NCI-H2029 (cell line): ENCODE data around the gene CORO6.
"Not testable (repeated sequence)": the region's sequence is repeated elsewhere in the genome, so short reads cannot be mapped to it uniquely, and the experiment has no call there.

ENCODE experiments used
- DNase-seq: peaks from one replicate; lab custom pipeline; 2025; lab: John Stamatoyannopoulos, UW

The CORO6 gene

DNA sequence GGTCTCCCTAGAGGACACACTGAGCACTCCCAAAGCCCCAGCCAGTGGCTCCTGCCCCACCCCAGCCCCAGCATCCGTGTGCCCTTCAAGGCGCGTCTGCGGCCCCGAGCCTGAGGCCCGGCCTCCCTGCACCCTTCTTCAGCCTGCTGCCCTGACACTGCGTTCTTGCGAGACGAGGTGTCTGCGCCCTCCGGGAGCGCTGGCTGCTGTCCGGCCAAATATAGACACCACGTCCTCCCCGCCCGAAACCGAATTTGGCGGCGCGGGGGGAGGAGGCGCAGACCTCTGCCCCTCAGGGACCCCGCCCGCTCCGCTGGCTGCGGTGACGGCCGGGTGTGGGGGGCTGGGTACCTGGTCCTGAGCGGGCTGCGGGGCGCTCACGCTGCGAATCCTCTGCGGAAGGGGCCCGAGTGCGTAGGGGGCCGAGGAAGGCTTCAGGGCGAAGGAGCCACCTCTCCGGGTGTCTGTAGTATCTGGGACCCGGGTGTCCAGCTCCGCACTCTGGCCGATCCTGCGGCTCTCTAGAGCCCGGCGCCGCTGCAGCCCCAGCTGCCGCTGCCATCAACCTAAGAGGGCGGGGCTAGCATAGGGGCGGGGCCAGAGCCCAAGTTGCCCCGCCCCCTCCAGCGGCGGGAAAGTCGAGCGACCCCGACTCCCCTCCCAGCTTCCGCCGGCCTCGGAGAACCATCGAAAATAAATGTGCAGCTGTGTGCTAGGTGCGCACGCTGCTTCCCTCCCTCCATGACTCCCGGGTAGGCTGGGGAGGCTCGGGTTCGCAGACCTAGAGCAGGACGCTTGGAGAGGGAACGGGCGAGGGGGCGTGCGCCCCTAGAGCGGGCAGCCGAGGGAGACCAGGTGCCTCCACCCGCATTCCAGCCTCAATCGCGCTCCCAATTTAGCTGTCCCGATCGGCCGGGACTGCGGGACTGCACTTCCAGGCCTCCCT, at the start of gene CORO6:
Gene CORO6 (minus strand): TSS at position 576 of the 946 bp plus-strand sequence. CDS start 1,491 bp downstream, outside the sequence.
- DNase-seq, result peak; percentile 7

DNA sequence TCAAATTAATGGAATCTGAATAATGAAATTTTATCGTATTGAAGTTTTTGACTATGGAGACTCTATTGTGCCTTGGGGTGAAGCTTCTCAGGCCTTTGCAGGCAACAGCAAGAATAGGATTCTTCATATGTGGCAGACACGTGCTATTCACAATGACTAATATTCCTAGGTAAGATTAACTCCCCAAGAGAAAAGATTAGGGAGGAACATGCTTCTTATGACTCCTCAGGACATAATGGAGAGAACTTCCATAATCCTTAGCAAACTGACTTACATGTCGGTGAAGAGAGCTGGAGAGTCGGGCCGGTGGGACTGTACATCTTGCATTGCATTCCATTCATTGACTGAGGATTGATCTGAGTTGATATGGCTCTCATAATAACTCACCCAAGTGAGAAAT, 48.9 kb upstream of the CORO6 start:
- no peak for DNase-seq

DNA sequence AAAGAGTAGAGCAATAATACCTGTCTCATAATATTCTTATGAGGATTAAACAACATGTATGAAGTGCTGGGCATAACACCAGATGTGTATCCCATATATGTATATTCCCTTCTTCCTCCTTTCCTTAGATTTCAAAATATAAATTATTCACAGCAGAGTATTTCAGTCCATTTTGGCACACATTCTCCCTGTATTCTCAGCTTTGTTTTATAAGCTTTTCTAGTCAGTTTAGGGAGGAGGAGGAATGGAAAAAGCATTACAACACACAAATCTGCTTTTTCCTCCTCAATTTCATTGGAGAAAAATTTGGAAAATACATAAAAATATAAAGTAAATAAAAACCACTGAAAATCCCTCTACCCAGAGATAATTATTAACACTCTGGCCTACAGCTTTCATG, 46.6 kb upstream of the CORO6 start:
- DNase-seq, result no peak

DNA sequence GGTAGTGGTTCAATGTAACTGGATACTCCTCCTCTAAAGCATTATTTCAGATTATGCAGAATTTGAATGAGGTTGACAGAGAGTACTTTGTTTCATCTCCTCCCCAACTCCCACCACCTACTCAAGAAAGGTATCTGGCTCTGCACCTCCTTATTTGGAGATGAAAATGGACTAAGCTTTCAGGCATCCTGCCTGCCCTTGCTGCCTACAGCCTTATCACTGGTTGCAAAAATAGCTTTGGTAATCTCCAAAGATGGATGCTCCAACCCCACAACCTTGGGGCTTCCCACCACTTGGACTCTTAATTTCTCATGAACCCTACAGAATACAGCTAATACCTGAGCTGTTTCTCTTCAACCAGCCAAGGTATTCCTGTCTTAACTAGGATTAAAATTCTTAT, 45.3 kb upstream of the CORO6 start:
- no peak for DNase-seq

DNA sequence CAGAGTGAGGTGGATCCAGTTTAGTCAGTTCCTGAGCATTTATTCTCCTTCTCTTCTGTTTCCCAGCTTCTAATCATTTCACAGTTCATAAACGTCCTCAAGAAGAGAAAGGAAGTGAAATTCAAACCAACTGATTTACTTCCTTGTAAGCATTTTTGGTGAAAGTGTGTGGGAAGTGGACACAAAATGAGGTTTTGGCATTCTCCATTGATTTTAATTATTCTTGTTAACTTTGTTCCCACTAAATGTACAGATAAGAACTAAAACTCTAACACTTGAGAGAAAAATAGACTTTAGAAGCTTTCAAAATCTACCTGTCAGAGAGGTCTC, 42.7 kb upstream of the CORO6 start:
- no peak for DNase-seq

DNA sequence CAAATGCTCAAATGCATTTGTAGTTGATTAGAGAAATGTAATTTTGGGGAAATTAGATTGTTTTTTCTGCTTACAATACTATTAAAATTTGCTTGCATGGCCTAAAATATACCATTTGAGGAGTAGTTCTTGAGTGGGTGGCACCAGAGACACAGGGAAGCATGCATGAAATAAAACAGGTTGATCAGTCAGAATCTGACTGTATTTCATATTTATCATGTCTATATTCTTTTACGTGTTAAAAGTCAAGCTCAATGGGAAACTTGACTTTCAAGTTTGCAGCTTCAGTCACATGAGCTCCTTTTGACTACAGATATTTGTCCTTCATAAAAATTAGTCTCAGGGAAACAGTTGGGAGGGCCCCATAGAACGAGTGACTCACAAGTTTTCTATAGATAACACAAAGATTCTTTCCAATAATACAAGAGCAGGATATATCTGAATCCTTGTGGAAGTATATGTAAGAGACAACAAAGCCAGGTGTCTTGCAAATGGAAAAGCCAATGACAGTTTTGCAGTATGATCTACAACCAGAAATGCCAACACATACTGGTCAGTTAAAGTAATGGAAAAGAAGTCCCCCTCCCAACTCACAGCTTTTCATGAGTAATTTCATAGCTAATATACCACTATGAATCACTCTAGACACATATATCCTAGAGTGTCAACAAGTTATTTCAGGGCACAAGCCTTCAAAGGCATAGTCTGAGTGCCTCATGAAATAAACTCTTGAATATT, 42.2 kb upstream of the CORO6 start:
- DNase-seq, result no peak

DNA sequence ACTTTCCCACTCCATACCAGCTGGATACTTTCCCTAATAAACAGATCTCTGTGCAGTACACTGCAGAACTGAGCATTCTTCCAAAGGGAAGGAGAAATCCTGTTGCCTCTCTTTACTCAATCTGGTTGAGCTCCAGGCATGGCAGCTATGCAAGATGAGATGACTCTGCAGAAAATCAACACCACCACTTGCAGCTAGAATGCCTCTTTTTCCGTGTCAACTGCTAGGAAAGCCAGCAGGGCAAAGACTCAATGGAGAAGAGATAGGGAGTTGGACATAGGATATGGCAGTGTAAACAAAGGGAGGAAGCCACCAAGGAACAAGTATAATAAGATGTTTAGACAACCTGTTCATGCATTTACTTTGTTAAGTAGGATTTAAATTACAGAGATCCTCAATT, 40.4 kb upstream of the CORO6 start:
- peak; percentile 43 for DNase-seq

DNA sequence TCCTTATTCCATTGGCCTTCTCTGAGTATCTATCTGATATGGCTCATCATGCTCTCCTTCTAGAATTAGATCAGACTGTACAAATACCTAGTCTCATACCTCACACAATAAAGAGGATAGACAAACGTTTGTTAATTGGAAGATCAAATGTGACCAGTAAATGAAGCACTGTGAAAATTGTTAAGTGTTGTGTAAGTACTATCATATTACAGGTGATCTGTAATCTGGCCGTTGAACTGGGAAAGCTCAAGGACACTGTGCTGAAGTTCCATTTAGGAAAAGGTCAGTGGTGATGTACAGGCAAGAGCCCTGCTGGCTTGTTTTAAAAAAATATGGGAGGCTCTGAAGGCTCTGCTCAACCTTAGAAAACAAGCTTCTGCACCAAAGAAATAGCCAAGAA, 38.5 kb upstream of the CORO6 start:
- peak; percentile 80 for DNase-seq

DNA sequence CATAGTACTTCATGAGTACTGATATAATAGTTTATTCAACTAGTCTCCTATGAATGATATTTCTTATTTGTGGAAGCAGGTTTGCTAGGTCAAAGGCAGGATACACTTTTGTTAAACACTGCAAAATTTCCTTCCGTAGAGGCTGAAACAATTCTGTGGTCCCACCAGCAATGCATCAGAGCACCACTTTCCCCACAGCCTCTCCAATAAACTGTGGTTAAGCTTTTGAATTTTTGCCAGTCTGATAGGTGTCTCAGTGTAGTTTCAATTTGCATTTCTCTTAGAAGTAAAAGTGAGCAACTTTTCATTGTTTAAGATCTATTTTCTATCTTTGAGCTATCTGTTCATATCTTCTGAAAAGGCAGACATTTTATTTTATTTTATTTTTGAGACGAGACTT, 36.4 kb upstream of the CORO6 start:
- no peak for DNase-seq

DNA sequence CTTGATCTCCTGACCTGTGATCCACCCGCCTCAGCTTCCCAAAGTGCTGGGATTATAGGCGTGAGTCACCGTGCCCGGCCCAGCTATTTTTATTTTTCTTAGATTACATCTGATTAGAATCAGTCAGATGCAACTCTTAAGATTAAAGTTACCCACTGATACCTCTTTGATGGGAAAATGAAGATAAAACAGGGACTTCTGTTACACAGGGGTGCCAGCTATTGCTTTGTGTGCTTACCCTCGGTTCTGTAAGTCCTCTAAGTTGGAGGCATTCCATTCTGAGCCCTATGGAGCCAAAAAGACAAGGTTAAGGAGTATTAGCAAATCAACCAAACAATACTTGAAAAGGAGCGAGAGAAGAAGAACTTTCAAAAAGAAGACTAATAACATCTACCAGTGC, 32.6 kb upstream of the CORO6 start:
- no peak for DNase-seq

DNA sequence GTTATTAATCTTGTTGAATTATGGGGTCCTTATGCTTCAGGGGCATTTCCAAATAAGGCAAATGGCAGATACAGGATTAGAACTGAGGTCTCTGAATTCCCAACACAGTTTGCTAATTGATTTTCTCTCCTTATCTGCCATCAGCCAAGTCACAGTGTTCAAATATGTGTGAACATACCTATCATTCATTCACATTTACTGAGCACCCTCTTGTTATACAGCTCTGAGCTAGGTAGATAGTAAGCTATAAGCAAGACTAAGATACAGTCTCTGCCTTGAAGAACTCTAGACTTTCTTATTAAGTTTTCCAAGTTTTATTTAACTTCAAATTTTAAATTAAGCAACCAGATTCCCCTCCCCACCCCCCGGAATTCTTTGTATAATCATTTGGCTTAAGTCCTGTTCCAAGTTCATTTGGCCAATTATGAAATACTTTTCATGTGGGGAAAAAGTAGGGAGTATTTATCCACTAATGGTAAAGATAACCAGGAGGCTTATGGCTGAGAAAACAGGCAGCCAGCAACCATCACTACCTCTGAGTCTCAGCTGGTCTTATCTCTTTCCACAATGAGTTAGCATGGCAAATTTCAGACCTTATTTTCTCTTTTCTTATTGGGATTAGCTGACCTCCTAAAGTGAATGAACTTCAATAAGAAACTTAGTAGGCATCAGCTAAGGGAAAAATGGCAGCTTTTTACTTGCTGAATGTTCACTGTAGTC, 31.4 kb upstream of the CORO6 start:
- DNase-seq, result no peak

DNA sequence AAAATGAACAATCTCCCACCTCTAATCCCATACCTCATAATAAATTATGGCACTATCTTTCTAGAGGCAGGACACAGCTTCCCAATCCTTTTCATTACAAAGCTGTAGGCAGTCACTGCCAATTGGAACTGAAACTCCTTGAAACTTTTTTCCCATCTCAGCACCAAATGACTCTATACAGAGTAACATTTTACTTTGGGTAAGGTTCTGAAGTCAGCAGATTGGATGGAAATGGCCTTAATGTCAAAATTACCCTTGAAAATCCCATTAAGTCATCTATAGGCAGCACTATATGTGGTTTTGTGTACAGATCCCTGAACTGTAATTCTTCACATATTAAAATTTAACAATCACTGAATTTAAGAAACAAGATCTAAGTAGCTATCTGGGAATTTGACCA, 30.3 kb upstream of the CORO6 start:
- DNase-seq, result no peak

DNA sequence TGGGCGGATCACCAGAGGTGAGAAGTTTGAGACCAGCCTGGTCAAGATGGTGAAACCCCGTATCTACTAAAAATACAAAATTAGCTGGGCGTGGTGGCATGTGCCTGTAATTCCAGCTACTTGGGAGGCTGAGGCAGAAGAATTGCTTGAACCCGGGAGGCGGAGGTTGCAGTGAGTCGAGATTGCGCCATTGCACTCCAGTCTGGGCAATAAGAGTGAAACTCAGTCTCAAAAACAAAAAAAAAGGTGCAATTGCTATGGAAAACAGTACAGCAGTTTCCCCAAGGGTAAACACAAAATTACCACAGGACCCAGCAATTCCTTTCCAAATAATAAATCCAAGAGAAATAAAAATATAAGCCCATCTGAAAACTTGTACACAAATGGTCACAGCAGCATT, 29.2 kb upstream of the CORO6 start:
- DNase-seq, result not testable (repeated sequence)

DNA sequence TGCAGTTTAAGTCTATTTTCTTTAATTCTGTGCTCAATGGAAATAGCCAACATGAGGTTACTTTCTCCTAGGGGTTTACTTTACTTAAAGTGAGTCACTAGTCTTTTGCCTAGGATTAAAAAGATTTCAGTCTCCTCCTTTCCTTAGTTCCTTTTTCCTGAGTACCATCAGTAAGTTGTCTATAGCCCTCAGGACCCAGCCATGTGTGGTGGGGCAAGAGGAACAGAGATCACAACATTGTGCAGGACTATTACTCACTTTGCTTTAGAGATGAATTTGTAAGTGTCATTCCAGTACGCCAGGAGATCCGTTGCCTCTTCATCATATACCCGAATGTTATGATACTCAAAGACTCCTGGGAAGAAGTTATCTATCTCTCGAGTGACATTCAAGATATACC, 27.7 kb upstream of the CORO6 start:
- DNase-seq, result no peak

DNA sequence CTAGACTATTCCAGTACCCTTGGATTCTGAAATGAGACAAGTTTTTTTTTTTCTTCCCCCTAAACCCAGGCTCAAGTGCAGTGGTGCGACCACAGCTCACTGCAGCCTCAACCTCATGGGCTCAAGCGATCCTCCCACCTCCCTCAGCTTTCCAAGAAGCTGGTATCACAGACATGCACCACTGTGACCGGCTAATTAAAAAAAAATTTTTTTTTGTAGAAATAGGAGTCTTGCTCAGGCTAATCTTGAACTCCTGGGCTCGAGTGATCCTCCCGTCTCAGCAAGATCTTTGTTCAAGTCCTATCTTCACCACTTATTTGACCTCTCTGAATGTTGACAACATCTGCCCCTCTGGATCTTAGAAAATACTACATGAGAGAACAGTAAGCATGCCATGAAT, 26.6 kb upstream of the CORO6 start:
- no peak for DNase-seq

DNA sequence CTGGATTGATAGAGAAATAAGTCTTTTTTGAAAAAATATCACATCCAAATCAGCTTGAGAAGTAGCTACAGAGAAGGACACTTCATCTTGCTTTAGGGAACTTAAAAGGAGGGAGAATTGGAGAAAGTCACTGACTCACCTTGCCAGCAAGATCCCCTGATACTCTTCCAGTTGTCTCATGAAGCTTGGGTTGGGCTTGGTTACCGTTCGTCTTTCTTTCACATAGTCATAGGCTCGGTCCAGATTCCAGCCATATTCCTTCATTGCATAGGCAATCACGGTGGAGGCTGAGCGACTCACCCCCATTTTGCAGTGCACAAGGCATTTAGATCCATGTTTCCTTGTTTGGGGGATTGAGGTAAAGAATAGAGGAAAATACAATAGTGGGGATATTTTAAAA, 25.3 kb upstream of the CORO6 start:
- no peak for DNase-seq

DNA sequence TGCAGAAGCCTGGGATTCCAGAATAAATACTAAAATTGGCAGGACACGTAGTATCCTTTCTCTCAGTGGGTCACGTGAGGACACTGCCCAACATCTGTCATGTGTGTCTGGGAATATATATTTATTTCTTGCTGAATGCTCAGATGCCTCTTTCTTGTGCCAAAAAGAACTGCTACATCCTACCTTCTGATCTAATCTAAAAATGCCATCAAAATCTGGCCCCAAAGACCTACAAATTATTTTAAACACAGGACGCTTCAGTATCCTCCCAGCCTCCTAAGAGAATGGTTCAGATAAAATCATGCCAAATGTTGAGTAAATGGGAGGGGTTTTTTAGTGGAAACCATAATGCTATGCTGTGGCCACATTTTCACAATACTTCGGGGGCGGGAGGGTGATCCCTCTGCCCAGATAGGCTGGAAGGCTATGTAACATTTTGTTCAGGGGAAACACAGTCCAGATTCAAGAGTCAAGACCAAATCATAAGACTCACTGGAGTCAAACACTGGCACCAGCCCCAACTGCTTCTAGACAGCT, 22.9 kb upstream of the CORO6 start:
- DNase-seq, result no peak

DNA sequence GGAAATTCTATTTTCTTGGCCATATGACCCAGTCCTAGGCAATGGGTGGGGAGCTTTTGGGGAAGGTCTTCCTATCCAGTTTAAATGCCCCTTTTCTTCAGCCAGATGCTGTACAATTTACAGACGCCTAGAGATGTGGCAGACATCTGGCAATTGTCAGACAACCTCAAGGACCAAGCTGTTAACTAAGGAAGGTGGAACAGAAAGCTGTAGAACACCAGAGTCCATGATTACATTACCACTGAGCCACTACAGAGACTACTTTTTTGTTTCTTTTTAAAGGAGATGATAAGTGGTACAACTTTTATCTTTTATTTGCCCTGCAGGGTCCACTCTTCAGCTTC, 21.1 kb upstream of the CORO6 start:
- DNase-seq, result no peak

DNA sequence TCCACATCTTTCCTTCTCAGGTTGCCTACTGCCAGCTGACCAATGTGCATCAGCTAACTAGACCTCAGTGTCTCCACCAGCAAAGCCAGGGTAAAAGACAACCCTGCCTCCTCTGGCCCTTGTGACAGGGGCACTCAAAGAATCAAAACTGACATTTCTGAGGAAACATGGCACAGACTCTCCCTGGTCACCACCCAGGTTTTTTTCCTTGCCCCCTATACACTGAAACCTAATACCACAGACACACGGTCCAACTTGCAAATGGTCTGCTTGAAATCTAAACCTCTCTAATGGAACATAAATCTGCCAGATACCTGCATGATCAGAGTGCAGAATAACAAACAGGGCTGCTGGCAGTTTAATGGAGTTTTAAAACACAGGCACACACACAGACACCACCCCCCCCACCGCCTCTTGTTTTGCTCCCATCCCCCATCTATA, 19.5 kb upstream of the CORO6 start:
- DNase-seq, result no peak

DNA sequence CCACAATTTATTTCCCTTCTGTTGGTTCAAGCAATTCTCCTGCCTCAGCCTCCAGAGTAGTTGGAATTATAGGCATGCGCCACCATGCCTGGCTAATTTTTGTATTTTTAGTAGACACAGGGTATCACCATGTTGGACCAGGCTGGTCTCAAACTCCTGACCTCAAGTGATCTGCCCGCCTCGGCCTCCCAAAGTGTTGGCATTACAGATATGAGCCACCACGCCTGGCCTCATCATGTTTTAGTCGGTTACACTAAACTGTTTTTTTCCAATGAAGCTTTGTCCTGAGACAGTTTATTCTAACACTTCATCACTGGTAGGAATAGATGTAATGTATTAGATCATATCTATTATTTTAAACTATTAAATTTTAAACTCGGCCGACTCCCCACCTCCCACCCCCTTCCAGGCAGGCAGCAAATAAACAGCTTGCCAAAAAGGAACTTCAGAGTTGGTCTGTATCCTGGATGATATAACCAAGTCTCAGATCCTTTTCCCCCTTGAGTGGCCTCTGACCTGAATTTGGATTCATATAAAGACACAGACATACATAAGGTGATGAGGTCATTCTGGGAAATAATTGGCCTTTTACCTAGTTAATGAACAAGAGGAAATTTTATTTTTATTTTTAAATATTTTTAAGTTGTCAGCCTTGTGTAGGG, 18.4 kb upstream of the CORO6 start:
- DNase-seq, result no peak

DNA sequence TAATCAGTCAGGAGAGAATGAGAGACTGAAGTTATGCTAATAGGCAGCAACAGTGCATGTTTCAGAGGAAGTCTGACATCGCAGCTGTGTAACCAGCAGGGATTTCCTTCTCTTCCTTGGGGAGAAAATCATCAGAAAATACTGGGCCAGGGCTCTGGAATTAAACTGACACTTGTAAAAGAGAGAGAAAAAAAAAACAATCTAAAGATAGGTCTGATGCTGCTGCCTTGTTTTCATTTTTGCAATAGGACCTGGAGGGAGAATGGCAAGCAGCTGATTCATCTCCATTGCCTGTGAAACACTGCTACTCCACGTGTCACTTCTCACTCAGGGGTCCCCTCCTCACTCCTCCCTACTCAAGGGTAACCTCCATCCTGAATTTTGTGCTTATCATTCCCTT, 17.7 kb upstream of the CORO6 start:
- DNase-seq, result no peak

DNA sequence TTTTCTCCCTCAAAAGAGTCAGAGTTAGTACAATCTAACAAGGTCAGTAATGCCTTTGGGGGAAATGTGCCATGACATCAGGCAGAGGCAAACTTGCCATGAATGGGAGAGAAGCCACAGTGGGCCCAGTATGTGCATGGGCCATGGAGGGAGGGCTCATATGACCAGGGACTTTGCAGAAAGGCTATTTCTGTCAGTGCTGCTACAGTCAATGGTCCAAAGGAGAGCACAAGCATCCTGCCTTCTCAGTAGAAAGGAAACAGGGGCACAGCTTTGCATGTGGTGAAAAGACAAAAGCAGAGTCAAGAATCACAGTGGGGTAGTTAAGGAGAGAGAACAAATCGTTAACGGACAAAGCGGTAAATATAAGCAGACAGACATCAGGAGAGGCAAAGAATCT, 11.2 kb upstream of the CORO6 start:
- no peak for DNase-seq
